Thyroid gland (tissue), 4 donors: ENCODE data around the gene RPL23. TPM values are rescaled to one million over a fixed set of nuclear protein-coding genes. Genes with fewer than 3 reads are reported as not detected.

Experiments used
- DNase-seq, 2 donors: peaks; one replicate each; pipeline ENCODE4 v3.0.0-alpha.2; 2019
- H3K27ac ChIP-seq, 3 donors: fragments of 200-600 bp; sonication (generic); 1 replicate in 2 of 3; 2 replicates in 1 of 3; pipeline ENCODE4 v1.5.1; 2016 to 2019; ENCODE audit warnings: mild to moderate bottlenecking in 1 of 3, moderate library complexity in 1 of 3
- H3K27me3 ChIP-seq: fragments of 200-600 bp; sonication (generic); one replicate; pipeline ENCODE4 v1.5.1; 2019
- H3K36me3 ChIP-seq, 2 donors: fragments of 200-600 bp; sonication (generic); one replicate each; pipeline ENCODE4 v1.5.1; 2016 to 2019
- H3K4me1 ChIP-seq, 2 donors: fragments of 200-600 bp; sonication (generic); one replicate each; pipeline ENCODE4 v1.5.1; 2017 to 2019
- H3K4me3 ChIP-seq, 3 donors: fragments of 200-600 bp; sonication (generic); replicated peaks in 1 of 3; 1 replicate in 2 of 3; 2 replicates in 1 of 3; pipeline ENCODE4 v1.5.1; 2016; ENCODE audit warnings: mild to moderate bottlenecking in 1 of 3
- H3K9me3 ChIP-seq: fragments of 200-600 bp; sonication (generic); one replicate; pipeline ENCODE4 v1.5.1; 2017
- POLR2A ChIP-seq, 2 donors: fragments of 450-650 bp; IDR thresholded peaks; one replicate each; pipeline ENCODE4 v1.6.1; 2017; ENCODE audit warnings: antibody characterized with exemption in 2 of 2, mild to moderate bottlenecking in 2 of 2, moderate library complexity in 1 of 2
- WGBS, 2 donors: methylation state at CpG; one replicate each; pipeline ENCODE4 v1.1.5; 2017; 5-methylcytosine and 5-hydroxymethylcytosine counted together
- intact Hi-C: fragments of 100-400 bp; cut with DNase I; formaldehyde crosslinking; loops from one replicate; pipeline ENCODE4 v1.15.1; 2023
- microRNA-seq: library from miRNA; unstranded; fragments of <30 nt; microRNA quantifications from one replicate; pipeline ENCODE4, GENCODE V29; 2016
- small RNA-seq: library from RNA; depleted of rRNA; stranded (forward); fragments of <200 nt; gene quantifications from one replicate; pipeline ENCODE3, GENCODE V24; 2016
- total RNA-seq, 4 donors: library from RNA; depleted of rRNA; stranded (reverse); fragments of >200 nt; gene quantifications; one replicate each; pipeline ENCODE4 v1.2.3, GENCODE V29; 2016
- TF ChIP-seq, protein P1 (sequence below), 6 experiments: fragments of 200-600 bp in 3 of 6; fragments of 450-650 bp in 3 of 6; sonication (generic) in 3 of 6; IDR thresholded peaks; one replicate each; pipeline ENCODE4 v1.5.1; 2016 to 2019; ENCODE audit warnings: antibody characterized with exemption in 6 of 6, mild to moderate bottlenecking in 2 of 6, inconsistent platforms in 1 of 6, moderate library complexity in 1 of 6

Gene RPL23
- total RNA-seq, 4 donors from 2014 or later = 1,055 to 2,735 (median 1,279) TPM

DNA sequence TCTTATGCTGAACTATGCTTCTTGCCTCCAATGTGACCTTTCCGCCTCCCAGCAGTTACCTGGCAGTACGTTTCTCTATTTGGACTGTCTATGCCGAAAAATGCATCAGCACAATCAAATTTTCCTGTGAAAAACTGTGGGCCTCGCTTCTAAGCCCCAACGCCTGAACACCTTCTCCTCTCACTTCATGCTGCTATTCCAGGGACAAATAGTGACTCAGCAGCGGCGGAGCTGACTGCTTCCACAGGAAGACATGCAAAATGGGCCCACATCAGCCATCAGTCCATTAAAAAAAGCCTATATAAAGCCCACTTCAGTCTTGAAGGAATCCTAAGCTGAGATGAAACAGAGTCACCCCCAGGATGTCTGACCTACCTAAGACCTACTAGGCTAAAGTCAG, 43.7 kb downstream of the RPL23 start:
- H3K36me3 ChIP-seq = peaks cover 79 to 85% of the 10 kb centered on the region in 2 donors
- H3K27ac ChIP-seq = no peak overlapping the region
- H3K4me3 ChIP-seq = no peak overlapping the region
- H3K9me3 ChIP-seq = no peaks in the 10 kb centered on the region
- DNase-seq = no peak
- H3K4me1 ChIP-seq = no peaks in the 10 kb centered on the region
- intact Hi-C loops = no loop called here
- TF ChIP-seq POLR2A (IDR thresholded peaks at IDR 0.05) = no peak
- TF ChIP-seq, protein P1, sequence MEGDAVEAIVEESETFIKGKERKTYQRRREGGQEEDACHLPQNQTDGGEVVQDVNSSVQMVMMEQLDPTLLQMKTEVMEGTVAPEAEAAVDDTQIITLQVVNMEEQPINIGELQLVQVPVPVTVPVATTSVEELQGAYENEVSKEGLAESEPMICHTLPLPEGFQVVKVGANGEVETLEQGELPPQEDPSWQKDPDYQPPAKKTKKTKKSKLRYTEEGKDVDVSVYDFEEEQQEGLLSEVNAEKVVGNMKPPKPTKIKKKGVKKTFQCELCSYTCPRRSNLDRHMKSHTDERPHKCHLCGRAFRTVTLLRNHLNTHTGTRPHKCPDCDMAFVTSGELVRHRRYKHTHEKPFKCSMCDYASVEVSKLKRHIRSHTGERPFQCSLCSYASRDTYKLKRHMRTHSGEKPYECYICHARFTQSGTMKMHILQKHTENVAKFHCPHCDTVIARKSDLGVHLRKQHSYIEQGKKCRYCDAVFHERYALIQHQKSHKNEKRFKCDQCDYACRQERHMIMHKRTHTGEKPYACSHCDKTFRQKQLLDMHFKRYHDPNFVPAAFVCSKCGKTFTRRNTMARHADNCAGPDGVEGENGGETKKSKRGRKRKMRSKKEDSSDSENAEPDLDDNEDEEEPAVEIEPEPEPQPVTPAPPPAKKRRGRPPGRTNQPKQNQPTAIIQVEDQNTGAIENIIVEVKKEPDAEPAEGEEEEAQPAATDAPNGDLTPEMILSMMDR (IDR thresholded peaks at IDR 0.05) = no peak
- H3K27me3 ChIP-seq = no peaks in the 10 kb centered on the region
- 97 to 98% methylated on average over 7 of the region's 7 CpGs for WGBS, 2 donors

DNA sequence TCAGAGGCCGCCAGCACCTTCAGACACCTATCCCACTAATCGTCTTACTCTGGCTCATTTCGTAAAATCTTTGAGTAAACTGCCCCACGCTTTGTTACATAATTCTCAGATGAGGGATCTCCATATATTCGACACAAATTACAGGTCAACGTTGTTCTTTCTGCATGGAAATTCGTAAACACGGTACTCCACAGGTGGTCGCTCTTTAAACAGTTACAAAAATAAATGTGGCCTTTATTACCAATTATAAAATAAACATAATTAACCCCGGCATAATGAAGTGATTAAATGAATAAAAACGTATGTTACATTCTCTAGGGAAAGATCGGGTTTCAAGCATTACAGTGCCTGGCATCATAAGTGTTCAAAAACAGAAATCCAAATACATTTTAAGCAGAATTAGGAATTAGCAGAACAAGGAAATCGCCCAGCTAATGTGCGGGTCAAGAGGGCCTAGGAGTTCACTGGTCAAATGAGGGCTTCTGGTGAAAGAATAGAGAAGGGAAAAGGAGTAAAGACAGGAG, 53.2 kb downstream of the RPL23 start:
- Histone ChIP-seq H3K27ac (peak overlapping the region; percentile 98 to 100 (median 99)), H3K27me3 (no peaks in the 10 kb centered on the region), H3K4me3 (peak overlapping the region in 2 of 3 donors; percentile 73 to 80), H3K9me3 (no peaks in the 10 kb centered on the region), H3K36me3 (peaks cover 38 to 40% of the 10 kb centered on the region in 2 donors), H3K4me1 (peaks cover 12 to 16% of the 10 kb centered on the region in 2 donors)
- TF ChIP-seq POLR2A (IDR thresholded peaks at IDR 0.05) = no peak
- TF ChIP-seq, protein P1 (IDR thresholded peaks at IDR 0.05) = no peak
- DNase-seq = no peak
- intact Hi-C loops = no loop called here
- 24 to 27% methylated on average over 14 of the region's 14 CpGs for WGBS, 2 donors

DNA sequence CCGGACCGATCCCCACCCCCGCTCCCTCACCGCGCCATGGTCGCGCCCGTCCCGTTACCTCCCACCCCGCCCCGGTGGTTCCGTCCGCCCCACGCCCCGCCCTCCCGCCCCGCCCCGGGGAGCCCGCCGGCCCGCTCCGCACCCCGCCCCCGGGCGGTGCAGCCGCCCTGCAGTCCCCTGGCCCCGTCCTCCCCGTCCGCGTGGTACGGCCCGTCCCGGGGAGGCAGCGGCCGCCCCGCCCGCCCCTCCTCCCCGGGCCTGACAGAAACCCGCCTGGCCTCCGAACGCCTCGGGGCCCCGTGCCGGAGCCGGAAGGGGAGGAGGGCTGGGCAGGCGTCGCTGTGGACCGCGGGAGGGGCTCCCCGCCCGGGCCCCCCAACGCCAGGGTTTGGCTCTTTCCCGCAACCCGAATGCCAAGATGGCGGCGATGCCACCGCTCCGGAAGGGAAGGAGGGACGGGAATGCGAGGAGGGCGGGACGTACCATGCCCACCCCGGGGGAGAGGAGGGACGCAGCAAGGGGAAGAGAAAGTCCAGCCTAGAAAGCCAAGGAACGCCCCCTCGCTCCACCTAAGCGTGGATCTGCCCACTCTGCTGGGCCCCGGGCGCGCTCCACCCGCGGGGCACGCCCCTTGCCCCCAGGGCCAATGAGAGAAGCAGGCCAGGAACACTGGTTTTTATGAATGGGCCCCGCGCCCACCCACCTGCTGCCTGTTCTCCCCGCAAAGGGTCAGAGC, 53.9 kb downstream of the RPL23 start, which contains the start of gene PIP4K2B:
TSS of gene PIP4K2B (minus strand) at position 56 of the 736 bp plus-strand sequence. CDS start 132 bp downstream, outside the sequence.
- Histone ChIP-seq H3K4me3 (peak within 1 kb of the TSS; percentile 59 to 80 (median 73)), H3K27ac (peak within 1 kb of the TSS; percentile 98 to 100 (median 99)), H3K27me3 (no peaks in the 10 kb centered on the region), H3K9me3 (no peaks in the 10 kb centered on the region), H3K4me1 (peaks cover 12 to 16% of the 10 kb centered on the region in 2 donors), H3K36me3 (peaks cover 32 to 34% of the 10 kb centered on the region in 2 donors)
- DNase-seq = peak; percentile 98
- WGBS, 2 donors = 0% methylated on average over 9 to 30 of the region's 76 CpGs
- TF ChIP-seq, protein P1 (IDR thresholded peaks at IDR 0.05) = no peak
- peak in 1 of 2 donors; percentile 44 for TF ChIP-seq POLR2A (IDR thresholded peaks at IDR 0.05)
- intact Hi-C loops = no loop called here

DNA sequence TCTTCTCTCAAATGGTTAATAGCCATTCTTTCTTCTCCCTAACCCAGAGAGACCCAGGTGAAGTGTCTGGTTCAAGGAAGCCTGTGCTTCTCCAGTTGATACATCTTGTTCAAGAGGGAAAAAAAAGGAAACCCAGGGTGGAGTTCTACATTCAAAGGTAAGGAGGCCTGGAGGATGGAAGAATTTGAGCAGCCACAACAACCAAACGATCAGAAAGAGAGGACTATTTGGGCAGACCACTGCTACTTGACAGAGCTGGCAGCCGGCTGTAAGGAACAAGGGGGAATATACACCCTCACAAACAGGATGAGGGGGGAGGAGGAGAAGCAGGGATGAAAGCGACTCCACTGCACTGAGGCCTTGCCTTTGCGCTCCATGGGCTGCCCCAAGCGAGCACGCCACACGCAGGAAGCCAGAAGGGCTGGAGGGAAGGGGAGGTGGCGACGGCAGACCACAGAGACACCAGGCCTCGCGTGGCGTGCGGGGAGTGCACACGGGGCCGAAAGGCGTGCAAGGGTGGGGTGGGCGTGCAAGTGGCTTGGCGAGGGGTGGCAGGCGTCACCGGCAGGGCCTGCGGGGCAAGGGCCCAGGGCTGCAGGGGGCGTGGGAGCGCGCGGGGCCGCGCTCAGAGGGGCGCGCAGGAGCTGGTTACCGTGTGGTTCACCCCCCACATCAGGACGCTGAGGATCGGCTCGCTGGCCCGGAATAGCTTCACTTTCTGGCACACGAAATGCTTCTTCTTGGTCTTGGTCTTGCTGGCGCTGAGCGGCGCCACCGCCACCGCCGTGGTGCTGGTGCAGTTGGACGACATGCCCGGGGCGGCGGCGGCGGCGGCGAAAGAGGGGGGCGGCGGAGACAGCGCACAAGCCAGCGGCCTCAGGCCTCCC, 54.7 kb downstream of the RPL23 start:
- 1 to 2% methylated on average over 27 to 36 of the region's 53 CpGs for WGBS, 2 donors

More for the DNA sequence above, 54.7 kb downstream of the RPL23 start:
- DNase-seq = peak; percentile 46 to 50
- peaks cover 24 to 25% of the 10 kb centered on the region in 2 donors for H3K36me3 ChIP-seq
- no peaks in the 10 kb centered on the region for H3K9me3 ChIP-seq
- no peaks in the 10 kb centered on the region for H3K27me3 ChIP-seq
- peaks cover 12 to 16% of the 10 kb centered on the region in 2 donors for H3K4me1 ChIP-seq
- H3K4me3 ChIP-seq = peak overlapping the region; percentile 59 to 73 (median 69)
- no peak for TF ChIP-seq POLR2A (IDR thresholded peaks at IDR 0.05)
- TF ChIP-seq, protein P1 (IDR thresholded peaks at IDR 0.05) = no peak
- intact Hi-C loops = no loop called here
- peak overlapping the region; percentile 98 to 100 (median 99) for H3K27ac ChIP-seq

Small RNA genes lying within 50 kb of the gene (microRNA-seq; reads per million reads assigned to microRNA genes)
- gene MIR4727 = 1.8 reads per million

Small RNA genes lying within 50 kb of the gene (small RNA-seq; reads per million reads assigned to genes)
- gene MIR4727 = not detected
- gene SNORA21 = not detected
- not detected for gene SNORA21B

Other genes with a start within 250 kb of the RPL23 start
- gene SRCIN1, start 247.8 kb downstream of the RPL23 start, total RNA-seq = under 1 TPM; 0.54 to 0.89 (median 0.69) TPM
- 1 to 10 TPM in 1 of 4 donors, under 1 TPM in 3; 0.20 to 1.8 (median 0.41) TPM for gene EPOP, start 178.8 kb downstream of the RPL23 start, total RNA-seq
- 100 to 1,000 TPM; 111 to 192 (median 115) TPM for gene MLLT6, start 148.4 kb downstream of the RPL23 start, total RNA-seq
- 10 to 100 TPM; 12.4 to 29.0 (median 18.2) TPM for gene CISD3, start 123.4 kb downstream of the RPL23 start, total RNA-seq
- gene PCGF2, start 105.4 kb downstream of the RPL23 start, total RNA-seq = 10 to 100 TPM in 2 of 4 donors, 1 to 10 TPM in 2; 8.5 to 13.5 (median 10.9) TPM
- 100 to 1,000 TPM; 135 to 256 (median 222) TPM for gene PSMB3, start 101.0 kb downstream of the RPL23 start, total RNA-seq
- 10 to 100 TPM; 40.8 to 48.6 (median 43.8) TPM for gene PIP4K2B, start 54.2 kb downstream of the RPL23 start, total RNA-seq
- 10 to 100 TPM; 19.0 to 26.8 (median 22.1) TPM for gene CWC25, start 28.4 kb downstream of the RPL23 start, total RNA-seq
- 10 to 100 TPM; 69.3 to 77.5 (median 71.1) TPM for gene LASP1, start 16.3 kb upstream of the RPL23 start, total RNA-seq
- not detected for gene FBXO47, start 113.7 kb upstream of the RPL23 start, total RNA-seq